Caco-2 (cell line): ENCODE measurements around the gene RUNDC3A. TPM values are rescaled to one million over a fixed set of nuclear protein-coding genes. Genes with fewer than 3 reads are reported as not detected.
A peak's percentile ranks its signal among the peaks of the same experiment; 100 is the strongest.

Experiments
- BruUV-seq: library from RNA; stranded (reverse); fragments of 400-500 nt; replicated peaks from 2 replicates; lab custom pipeline; 2021; lab: Mats Ljungman, UMichigan
- CTCF ChIA-PET: fragments of 300-600 bp; sonication (Branson Sonifier 250); formaldehyde crosslinking; loops from one replicate; lab custom pipeline; 2022; ENCODE audit warnings: antibody characterized with exemption; lab: Charles Lee
- POLR2A ChIA-PET: fragments of 300-600 bp; sonication (Branson Sonifier 250); formaldehyde crosslinking; loops from one replicate; lab custom pipeline; 2022; ENCODE audit warnings: antibody characterized with exemption; lab: Charles Lee
- DNase-seq, 2 experiments: peaks; one replicate each; pipeline versions ENCODE4 v3.0.0 to v3.0.0-alpha.2; 2020 to 2022
- H3K27me3 ChIP-seq: replicated peaks from 2 replicates; pipeline ENCODE4 v1.6.0; 2011; ENCODE audit warnings: low read length; ENCODE audit not compliant: control insufficient read depth, insufficient read depth
- H3K36me3 ChIP-seq: 2 replicates; pipeline ENCODE4 v1.5.1; 2011; ENCODE audit warnings: low read length; ENCODE audit not compliant: control insufficient read depth, insufficient read depth
- H3K4me1 ChIP-seq: fragments of 250-450 bp; sonication (Bioruptor Pico); 2 replicates; pipeline ENCODE4 v1.5.1; 2020; ENCODE audit warnings: mild to moderate bottlenecking
- H3K4me3 ChIP-seq: 2 replicates; pipeline ENCODE4 v1.5.1; 2011; ENCODE audit warnings: low read depth, mild to moderate bottlenecking, control low read depth, low read length
- H3K9me3 ChIP-seq: fragments of 250-450 bp; sonication (Bioruptor Pico); 2 replicates; pipeline ENCODE4 v1.5.1; 2020; ENCODE audit warnings: mild to moderate bottlenecking, moderate library complexity
- H3K27ac Mint-ChIP-seq: one replicate; pipeline ENCODE4 v1.8.0; 2022; ENCODE audit warnings: mixed read lengths; ENCODE audit not compliant: unreplicated experiment
- H3K27me3 Mint-ChIP-seq: one replicate; pipeline ENCODE4 v1.8.0; 2022; ENCODE audit warnings: mixed read lengths; ENCODE audit not compliant: insufficient read depth, unreplicated experiment
- H3K36me3 Mint-ChIP-seq: one replicate; pipeline ENCODE4 v1.8.0; 2022; ENCODE audit warnings: mild to moderate bottlenecking, mixed read lengths; ENCODE audit not compliant: insufficient read depth, unreplicated experiment
- H3K4me1 Mint-ChIP-seq: one replicate; pipeline ENCODE4 v1.8.0; 2022; ENCODE audit warnings: low read depth, mixed read lengths; ENCODE audit not compliant: unreplicated experiment
- H3K4me3 Mint-ChIP-seq: one replicate; pipeline ENCODE4 v1.8.0; 2022; ENCODE audit warnings: mild to moderate bottlenecking, moderate library complexity, mixed read lengths; ENCODE audit not compliant: unreplicated experiment
- H3K9me3 Mint-ChIP-seq: one replicate; pipeline ENCODE4 v1.8.0; 2022; ENCODE audit warnings: mixed read lengths; ENCODE audit not compliant: unreplicated experiment
- intact Hi-C: fragments of 100-400 bp; cut with micrococcal nuclease; formaldehyde crosslinking; loops from one replicate; pipeline ENCODE4 v1.10.0; 2022; ENCODE audit not compliant: unreplicated experiment
- total RNA-seq: library from RNA; stranded (reverse); gene quantifications from 2 replicates; pipeline ENCODE4 v1.2.3, GENCODE V29; 2022
- TF ChIP-seq, protein P1 (sequence below), 2 experiments: fragments of 200-600 bp in 1 of 2; IDR thresholded peaks; 1 replicate in 1 of 2; 2 replicates in 1 of 2; pipeline versions ENCODE4 v1.5.1 to v1.8.0; 2011 to 2022; ENCODE audit warnings: antibody characterized with exemption in 1 of 2, control low read depth in 1 of 2, inconsistent platforms in 1 of 2, low read depth in 1 of 2, low read length in 1 of 2, mild to moderate bottlenecking in 1 of 2, moderate library complexity in 1 of 2; ENCODE audit not compliant: insufficient read depth in 1 of 2, severe bottlenecking in 1 of 2, unreplicated experiment in 1 of 2

The RUNDC3A gene
- total RNA-seq, 1 experiment from 2014 or later: 0.34 TPM

DNA sequence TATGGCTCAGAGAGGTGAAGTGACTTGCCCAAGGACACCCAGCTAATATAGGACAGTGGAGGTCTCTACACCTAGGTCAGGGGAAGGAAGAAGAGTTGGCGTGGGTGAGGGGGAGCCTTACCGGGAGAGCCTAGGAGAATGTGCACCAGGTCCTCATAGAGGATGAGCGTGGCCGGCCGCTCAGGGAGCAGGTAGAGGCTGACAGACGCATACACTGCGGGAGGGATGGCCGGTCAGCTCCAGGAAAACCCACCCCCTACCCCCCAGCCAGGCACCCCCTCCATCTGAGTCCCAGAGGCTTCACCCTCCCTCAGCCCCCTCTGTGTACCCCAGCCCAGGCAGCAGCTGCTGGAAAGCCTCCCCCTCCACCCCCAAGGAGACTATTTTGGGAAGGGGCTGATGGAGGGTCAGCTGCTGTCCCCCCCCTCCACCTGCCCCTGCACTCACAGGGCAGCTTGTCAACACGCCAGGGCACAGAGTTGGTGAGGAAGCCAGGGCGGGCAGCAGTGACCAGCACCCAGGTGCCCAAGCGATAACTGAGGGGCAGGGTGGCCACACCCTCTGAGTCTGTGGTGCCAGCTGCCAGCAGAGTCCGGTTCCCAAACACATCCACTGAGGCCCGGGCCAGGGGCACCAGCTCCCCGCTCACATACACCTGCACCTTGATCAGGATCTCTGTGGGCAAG is 51.2 kb downstream of the RUNDC3A start:
- H3K9me3 ChIP-seq: no peaks in the 10 kb centered on the region
- H3K36me3 Mint-ChIP-seq: no peaks in the 10 kb centered on the region
- no TSS peak for BruUV-seq
- CTCF ChIA-PET: interaction anchor here (0.6 kb wide), 1 partner anchor 147 kb away, joined by 4 read pairs; no protein-coding TSS in a partner anchor
- H3K27ac Mint-ChIP-seq: no peak overlapping the region
- H3K27me3 ChIP-seq: no peaks in the 10 kb centered on the region
- H3K36me3 ChIP-seq: no peaks in the 10 kb centered on the region
- intact Hi-C loops: no loop called here
- TF ChIP-seq, protein P1, sequence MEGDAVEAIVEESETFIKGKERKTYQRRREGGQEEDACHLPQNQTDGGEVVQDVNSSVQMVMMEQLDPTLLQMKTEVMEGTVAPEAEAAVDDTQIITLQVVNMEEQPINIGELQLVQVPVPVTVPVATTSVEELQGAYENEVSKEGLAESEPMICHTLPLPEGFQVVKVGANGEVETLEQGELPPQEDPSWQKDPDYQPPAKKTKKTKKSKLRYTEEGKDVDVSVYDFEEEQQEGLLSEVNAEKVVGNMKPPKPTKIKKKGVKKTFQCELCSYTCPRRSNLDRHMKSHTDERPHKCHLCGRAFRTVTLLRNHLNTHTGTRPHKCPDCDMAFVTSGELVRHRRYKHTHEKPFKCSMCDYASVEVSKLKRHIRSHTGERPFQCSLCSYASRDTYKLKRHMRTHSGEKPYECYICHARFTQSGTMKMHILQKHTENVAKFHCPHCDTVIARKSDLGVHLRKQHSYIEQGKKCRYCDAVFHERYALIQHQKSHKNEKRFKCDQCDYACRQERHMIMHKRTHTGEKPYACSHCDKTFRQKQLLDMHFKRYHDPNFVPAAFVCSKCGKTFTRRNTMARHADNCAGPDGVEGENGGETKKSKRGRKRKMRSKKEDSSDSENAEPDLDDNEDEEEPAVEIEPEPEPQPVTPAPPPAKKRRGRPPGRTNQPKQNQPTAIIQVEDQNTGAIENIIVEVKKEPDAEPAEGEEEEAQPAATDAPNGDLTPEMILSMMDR (IDR thresholded peaks at IDR 0.05; ENCODE audit: insufficient read depth in 1 of 2, low read depth in 1 of 2, low read length in 1 of 2, severe bottlenecking in 1 of 2, unreplicated experiment in 1 of 2): no peak
- DNase-seq: no peak
- H3K27me3 Mint-ChIP-seq: no peaks in the 10 kb centered on the region
- H3K9me3 Mint-ChIP-seq: no peaks in the 10 kb centered on the region
- H3K4me3 Mint-ChIP-seq: no peak overlapping the region
- POLR2A ChIA-PET: no interaction called here
- H3K4me1 ChIP-seq: peaks cover 10% of the 10 kb centered on the region; the same call in 1 of the 2 replicates
- H3K4me1 Mint-ChIP-seq: peaks cover 17% of the 10 kb centered on the region
- no peak overlapping the region for H3K4me3 ChIP-seq

DNA sequence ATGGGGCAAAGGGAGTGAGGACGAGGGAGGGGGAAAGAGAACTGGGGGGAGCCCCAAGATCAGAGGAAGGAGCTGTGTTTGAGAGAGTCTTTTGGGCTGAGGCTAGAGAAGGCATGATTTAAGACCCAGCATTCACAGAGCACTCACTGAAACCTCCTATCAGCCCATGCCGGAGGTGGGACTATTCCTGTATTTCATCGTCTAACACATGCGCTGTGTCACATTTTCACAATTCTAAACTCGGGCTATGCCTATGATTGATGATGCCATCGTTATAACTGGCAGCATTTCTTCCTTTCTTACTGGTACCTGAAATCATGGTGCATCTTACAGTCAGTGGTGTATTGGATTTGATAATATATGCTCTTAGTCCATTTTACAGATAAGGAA is 51.7 kb downstream of the RUNDC3A start:
- no TSS peak for BruUV-seq
- no peak overlapping the region for H3K4me3 ChIP-seq
- no peak overlapping the region for H3K4me3 Mint-ChIP-seq
- ChIA-PET CTCF (interaction anchor here (0.6 to 1.5 kb wide), 2 partner anchors 15 to 147 kb away, joined by 3 to 4 read pairs; partner anchors contain the start of gene GRN), POLR2A (no interaction called here)
- 0 out of 2 replicates have a peak, but pooled peaks cover 1% of the 10 kb centered on the region for H3K27me3 ChIP-seq
- TF ChIP-seq, protein P1 (IDR thresholded peaks at IDR 0.05; ENCODE audit: insufficient read depth in 1 of 2, low read depth in 1 of 2, low read length in 1 of 2, severe bottlenecking in 1 of 2, unreplicated experiment in 1 of 2): no peak
- DNase-seq: no peak
- intact Hi-C loops: no loop called here
- H3K36me3 Mint-ChIP-seq: no peaks in the 10 kb centered on the region
- peaks cover 3% of the 10 kb centered on the region for H3K27me3 Mint-ChIP-seq
- H3K4me1 ChIP-seq: peaks cover 10% of the 10 kb centered on the region; the same call in 1 of the 2 replicates
- peak overlapping the region; percentile 53 for H3K27ac Mint-ChIP-seq
- H3K36me3 ChIP-seq: no peaks in the 10 kb centered on the region
- peaks cover 17% of the 10 kb centered on the region for H3K4me1 Mint-ChIP-seq
- no peaks in the 10 kb centered on the region for H3K9me3 Mint-ChIP-seq
- H3K9me3 ChIP-seq: no peaks in the 10 kb centered on the region

DNA sequence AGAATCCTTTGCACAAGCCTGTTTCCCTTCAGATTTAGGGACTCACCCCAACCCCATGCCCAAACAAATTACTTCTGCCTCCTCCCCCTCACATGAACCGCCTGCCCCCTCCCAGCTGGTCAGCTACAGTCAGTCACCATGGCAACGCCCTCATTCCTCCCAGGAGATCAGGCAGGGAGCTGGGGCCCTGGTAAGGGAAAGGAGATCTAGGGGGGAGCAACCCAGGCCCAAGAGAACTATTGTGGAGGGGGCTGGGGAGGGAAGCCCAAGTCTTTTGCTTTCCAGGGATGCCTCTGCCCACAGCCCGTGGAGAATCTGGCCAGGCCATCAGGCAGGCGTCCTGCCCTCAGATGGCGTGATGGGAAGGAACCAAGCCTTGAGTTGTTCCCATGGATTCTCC is 52.4 kb downstream of the RUNDC3A start:
- Histone ChIP-seq H3K4me3 (no peak overlapping the region), H3K27me3 (0 out of 2 replicates have a peak, but pooled peaks cover 1% of the 10 kb centered on the region), H3K9me3 (no peaks in the 10 kb centered on the region), H3K4me1 (peaks cover 10% of the 10 kb centered on the region; the same call in 1 of the 2 replicates), H3K36me3 (no peaks in the 10 kb centered on the region)
- CTCF ChIA-PET: interaction anchor here (1.5 kb wide), 1 partner anchor 15 kb away, joined by 3 read pairs; the partner anchor contains the start of gene GRN
- peaks cover 17% of the 10 kb centered on the region for H3K4me1 Mint-ChIP-seq
- H3K9me3 Mint-ChIP-seq: no peaks in the 10 kb centered on the region
- no TSS peak for BruUV-seq
- H3K27me3 Mint-ChIP-seq: peaks cover 3% of the 10 kb centered on the region
- H3K27ac Mint-ChIP-seq: peak overlapping the region; percentile 53
- no peaks in the 10 kb centered on the region for H3K36me3 Mint-ChIP-seq
- intact Hi-C loops: no loop called here
- POLR2A ChIA-PET: interaction anchor here (1.0 kb wide), 1 partner anchor 15 kb away, joined by 3 read pairs; no protein-coding TSS in a partner anchor
- peak; percentile 38 to 52 for DNase-seq
- TF ChIP-seq, protein P1 (IDR thresholded peaks at IDR 0.05; ENCODE audit: insufficient read depth in 1 of 2, low read depth in 1 of 2, low read length in 1 of 2, severe bottlenecking in 1 of 2, unreplicated experiment in 1 of 2): no peak
- H3K4me3 Mint-ChIP-seq: no peak overlapping the region
